Neural cell (in vitro differentiated cells): ENCODE results near the gene GALNT2. TPM values are rescaled to one million over a fixed set of nuclear protein-coding genes. Genes with fewer than 3 reads are reported as not detected.

ENCODE experiments used
- H2AFZ ChIP-seq: fragments of 200-600, 300-800 bp; sonication (generic), shearing (Covaris generic); 2 replicates; pipeline ENCODE4 v1.6.0; 2014; ENCODE audit warnings: low read depth, mild to moderate bottlenecking, antibody characterized with exemption, low read length, moderate library complexity
- H3F3A ChIP-seq: fragments of 200-600 bp; shearing (Covaris generic); 2 replicates; pipeline ENCODE4 v1.6.1; 2016; ENCODE audit warnings: mild to moderate bottlenecking, moderate library complexity, mixed read lengths, antibody characterized with exemption, low read length; ENCODE audit not compliant: insufficient read depth, poor library complexity, severe bottlenecking
- H3K27ac ChIP-seq: fragments of 200-600, 300-800 bp; sonication (generic), shearing (Covaris generic); 2 replicates; pipeline ENCODE4 v1.5.1; 2014; ENCODE audit warnings: mild to moderate bottlenecking, low read length, moderate library complexity
- H3K27me3 ChIP-seq: fragments of 300-800, 200-600 bp; sonication (generic), shearing (Covaris generic); 2 replicates; pipeline ENCODE4 v1.6.0; 2014; ENCODE audit warnings: mild to moderate bottlenecking, low read depth, low read length, moderate library complexity; ENCODE audit not compliant: insufficient read depth
- H3K36me3 ChIP-seq: fragments of 300-800, 200-600 bp; sonication (generic), shearing (Covaris generic); 2 replicates; pipeline ENCODE4 v1.5.1; 2014; ENCODE audit warnings: mild to moderate bottlenecking, antibody characterized with exemption, low read length, moderate library complexity; ENCODE audit not compliant: insufficient read depth
- H3K4me2 ChIP-seq: fragments of 300-800, 200-600 bp; sonication (generic), shearing (Covaris generic); 2 replicates; pipeline ENCODE4 v1.6.0; 2014; ENCODE audit warnings: mild to moderate bottlenecking, low read length
- H3K4me3 ChIP-seq: fragments of 300-800, 200-600 bp; sonication (generic), shearing (Covaris generic); 2 replicates; pipeline ENCODE4 v1.5.1; 2014; ENCODE audit warnings: mild to moderate bottlenecking, low read length, moderate library complexity
- H3K79me2 ChIP-seq: fragments of 200-600 bp; shearing (Covaris generic); replicated peaks from 2 replicates; pipeline ENCODE4 v1.6.0; 2014; ENCODE audit warnings: mild to moderate bottlenecking, low read length, moderate library complexity; ENCODE audit not compliant: insufficient read depth
- H3K9ac ChIP-seq: fragments of 300-800, 200-600 bp; sonication (generic), shearing (Covaris generic); 2 replicates; pipeline ENCODE4 v1.6.1; 2016; ENCODE audit warnings: mild to moderate bottlenecking, low read length, mixed read lengths
- H3K9me2 ChIP-seq: fragments of 200-600 bp; shearing (Covaris generic); 2 replicates; pipeline ENCODE4 v1.6.1; 2016; ENCODE audit warnings: mild to moderate bottlenecking, low read length, mixed read lengths; ENCODE audit not compliant: insufficient read depth
- H3K9me3 ChIP-seq: fragments of 200-600, 300-800 bp; sonication (generic), shearing (Covaris generic); 2 replicates; pipeline ENCODE4 v1.6.1; 2016; ENCODE audit warnings: mild to moderate bottlenecking, mixed run types, low read length, moderate library complexity, mixed read lengths
- H4K20me1 ChIP-seq: fragments of 200-600 bp; shearing (Covaris generic); 2 replicates; pipeline ENCODE4 v1.6.1; 2016; ENCODE audit warnings: mild to moderate bottlenecking, mixed run types; ENCODE audit not compliant: insufficient read depth
- EP300 ChIP-seq: fragments of 450-650 bp; conservative IDR thresholded peaks from 2 replicates; pipeline ENCODE4 v1.6.1; 2014; ENCODE audit warnings: antibody characterized with exemption, mild to moderate bottlenecking, moderate library complexity; ENCODE audit not compliant: poor library complexity, severe bottlenecking
- EZH2 ChIP-seq: fragments of 200-600, 300-800 bp; shearing (Covaris generic), sonication (generic); IDR thresholded peaks from 2 replicates; pipeline ENCODE4 v1.6.1; 2014; ENCODE audit warnings: antibody characterized with exemption, low read length, borderline replicate concordance, mild to moderate bottlenecking; ENCODE audit not compliant: insufficient read depth, poor library complexity, severe bottlenecking
- MXI1 ChIP-seq: fragments of 450-650 bp; conservative IDR thresholded peaks from 2 replicates; pipeline ENCODE4 v1.6.1; 2014; ENCODE audit warnings: antibody characterized with exemption, mild to moderate bottlenecking; ENCODE audit not compliant: poor library complexity, severe bottlenecking
- POLR2AphosphoS5 ChIP-seq: IDR thresholded peaks from 2 replicates; pipeline ENCODE4 v1.6.1; 2012
- RAD21 ChIP-seq: fragments of 450-650 bp; conservative IDR thresholded peaks from 2 replicates; pipeline ENCODE4 v1.6.1; 2014; ENCODE audit warnings: antibody characterized with exemption, mild to moderate bottlenecking, moderate library complexity
- SMC3 ChIP-seq: fragments of 450-650 bp; conservative IDR thresholded peaks from 2 replicates; pipeline ENCODE4 v1.6.1; 2014; ENCODE audit warnings: antibody characterized with exemption, mild to moderate bottlenecking, moderate library complexity; ENCODE audit not compliant: poor library complexity
- TAF1 ChIP-seq: IDR thresholded peaks from 2 replicates; pipeline ENCODE4 v1.6.1; 2012; ENCODE audit warnings: low read depth
- polyA plus RNA-seq: library from polyadenylated mRNA; depleted of rRNA; stranded (reverse); fragments of >200 nt; gene quantifications from 2 replicates; pipeline ENCODE4 v1.2.3, GENCODE V29; 2014
- TF ChIP-seq, protein P1 (sequence below): IDR thresholded peaks from 2 replicates; pipeline ENCODE4 v1.6.1; 2012; ENCODE audit warnings: borderline replicate concordance
- TF ChIP-seq, protein P2 (sequence below): fragments of 450-650 bp; IDR thresholded peaks from 2 replicates; pipeline ENCODE4 v1.5.1; 2014; ENCODE audit warnings: antibody characterized with exemption, mild to moderate bottlenecking, moderate library complexity; ENCODE audit not compliant: poor library complexity, severe bottlenecking

The GALNT2 gene
- polyA plus RNA-seq, 1 donor from 2014 or later = 38.8 TPM

DNA sequence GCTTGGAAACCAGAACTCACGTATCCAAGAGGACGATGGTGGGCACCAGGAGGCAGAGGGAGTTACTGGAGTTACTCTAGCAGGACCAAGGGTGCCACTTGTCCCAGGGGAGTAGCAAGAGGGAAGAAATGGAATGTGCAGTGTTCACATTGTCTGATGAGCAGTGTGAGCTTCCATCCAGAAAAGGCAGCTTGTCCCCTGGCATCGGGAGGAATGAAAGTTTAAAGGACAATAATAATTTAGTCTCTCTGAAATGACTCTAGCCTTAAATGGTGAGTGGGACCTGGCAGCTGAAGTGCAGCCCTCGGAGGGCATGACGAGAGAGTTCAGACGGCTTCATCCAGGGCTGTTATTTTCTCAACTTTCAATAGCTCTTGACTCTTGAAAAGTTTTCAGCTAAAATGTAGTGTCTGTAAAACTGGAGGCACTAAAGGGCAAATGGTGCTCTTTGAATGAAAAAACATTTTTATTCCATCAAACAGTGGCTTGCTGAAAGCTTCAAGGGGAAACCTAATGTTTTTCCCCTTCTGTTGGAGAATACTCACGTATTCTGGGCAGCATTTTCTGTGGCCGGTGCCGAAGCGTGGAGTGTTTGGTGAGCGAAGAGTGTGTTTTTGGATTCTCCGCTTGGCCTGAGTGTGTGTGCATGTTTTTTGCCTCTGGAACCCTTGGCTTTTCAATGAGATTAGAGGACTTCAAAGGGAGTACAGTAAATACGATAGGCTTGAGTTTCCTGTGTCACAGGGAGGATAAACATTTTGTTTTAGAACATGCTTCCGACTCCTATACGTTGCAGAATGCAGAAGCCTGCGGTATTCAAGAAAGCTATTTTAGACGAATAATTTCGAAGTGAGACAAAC, 157.3 kb downstream of the GALNT2 start:
- H3K36me3 ChIP-seq = no peaks in the 10 kb centered on the region
- no peak overlapping the region for H3K27ac ChIP-seq
- H3K4me3 ChIP-seq = no peak overlapping the region
- no peaks in the 10 kb centered on the region for H3F3A ChIP-seq
- H3K9me2 ChIP-seq = no peaks in the 10 kb centered on the region
- H2AFZ ChIP-seq = no peak overlapping the region
- no peaks in the 10 kb centered on the region for H4K20me1 ChIP-seq
- no peaks in the 10 kb centered on the region for H3K9me3 ChIP-seq
- no peak overlapping the region for H3K9ac ChIP-seq
- no peaks in the 10 kb centered on the region for H3K79me2 ChIP-seq
- no peaks in the 10 kb centered on the region for H3K27me3 ChIP-seq
- no peak overlapping the region for H3K4me2 ChIP-seq
- TF ChIP-seq, protein P1, sequence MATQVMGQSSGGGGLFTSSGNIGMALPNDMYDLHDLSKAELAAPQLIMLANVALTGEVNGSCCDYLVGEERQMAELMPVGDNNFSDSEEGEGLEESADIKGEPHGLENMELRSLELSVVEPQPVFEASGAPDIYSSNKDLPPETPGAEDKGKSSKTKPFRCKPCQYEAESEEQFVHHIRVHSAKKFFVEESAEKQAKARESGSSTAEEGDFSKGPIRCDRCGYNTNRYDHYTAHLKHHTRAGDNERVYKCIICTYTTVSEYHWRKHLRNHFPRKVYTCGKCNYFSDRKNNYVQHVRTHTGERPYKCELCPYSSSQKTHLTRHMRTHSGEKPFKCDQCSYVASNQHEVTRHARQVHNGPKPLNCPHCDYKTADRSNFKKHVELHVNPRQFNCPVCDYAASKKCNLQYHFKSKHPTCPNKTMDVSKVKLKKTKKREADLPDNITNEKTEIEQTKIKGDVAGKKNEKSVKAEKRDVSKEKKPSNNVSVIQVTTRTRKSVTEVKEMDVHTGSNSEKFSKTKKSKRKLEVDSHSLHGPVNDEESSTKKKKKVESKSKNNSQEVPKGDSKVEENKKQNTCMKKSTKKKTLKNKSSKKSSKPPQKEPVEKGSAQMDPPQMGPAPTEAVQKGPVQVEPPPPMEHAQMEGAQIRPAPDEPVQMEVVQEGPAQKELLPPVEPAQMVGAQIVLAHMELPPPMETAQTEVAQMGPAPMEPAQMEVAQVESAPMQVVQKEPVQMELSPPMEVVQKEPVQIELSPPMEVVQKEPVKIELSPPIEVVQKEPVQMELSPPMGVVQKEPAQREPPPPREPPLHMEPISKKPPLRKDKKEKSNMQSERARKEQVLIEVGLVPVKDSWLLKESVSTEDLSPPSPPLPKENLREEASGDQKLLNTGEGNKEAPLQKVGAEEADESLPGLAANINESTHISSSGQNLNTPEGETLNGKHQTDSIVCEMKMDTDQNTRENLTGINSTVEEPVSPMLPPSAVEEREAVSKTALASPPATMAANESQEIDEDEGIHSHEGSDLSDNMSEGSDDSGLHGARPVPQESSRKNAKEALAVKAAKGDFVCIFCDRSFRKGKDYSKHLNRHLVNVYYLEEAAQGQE = no peak
- TF ChIP-seq, protein P2, sequence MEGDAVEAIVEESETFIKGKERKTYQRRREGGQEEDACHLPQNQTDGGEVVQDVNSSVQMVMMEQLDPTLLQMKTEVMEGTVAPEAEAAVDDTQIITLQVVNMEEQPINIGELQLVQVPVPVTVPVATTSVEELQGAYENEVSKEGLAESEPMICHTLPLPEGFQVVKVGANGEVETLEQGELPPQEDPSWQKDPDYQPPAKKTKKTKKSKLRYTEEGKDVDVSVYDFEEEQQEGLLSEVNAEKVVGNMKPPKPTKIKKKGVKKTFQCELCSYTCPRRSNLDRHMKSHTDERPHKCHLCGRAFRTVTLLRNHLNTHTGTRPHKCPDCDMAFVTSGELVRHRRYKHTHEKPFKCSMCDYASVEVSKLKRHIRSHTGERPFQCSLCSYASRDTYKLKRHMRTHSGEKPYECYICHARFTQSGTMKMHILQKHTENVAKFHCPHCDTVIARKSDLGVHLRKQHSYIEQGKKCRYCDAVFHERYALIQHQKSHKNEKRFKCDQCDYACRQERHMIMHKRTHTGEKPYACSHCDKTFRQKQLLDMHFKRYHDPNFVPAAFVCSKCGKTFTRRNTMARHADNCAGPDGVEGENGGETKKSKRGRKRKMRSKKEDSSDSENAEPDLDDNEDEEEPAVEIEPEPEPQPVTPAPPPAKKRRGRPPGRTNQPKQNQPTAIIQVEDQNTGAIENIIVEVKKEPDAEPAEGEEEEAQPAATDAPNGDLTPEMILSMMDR = no peak
- TF ChIP-seq POLR2AphosphoS5 (no peak), RAD21 (no peak), EP300 (no peak), EZH2 (no peak), MXI1 (no peak), TAF1 (no peak), SMC3 (no peak)

- H3K27me3 ChIP-seq = no peaks in the 10 kb centered on the region
- H3K9me3 ChIP-seq = no peaks in the 10 kb centered on the region
- H3F3A ChIP-seq = no peaks in the 10 kb centered on the region
- no peaks in the 10 kb centered on the region for H3K36me3 ChIP-seq
- H3K79me2 ChIP-seq = no peaks in the 10 kb centered on the region
- H3K4me2 ChIP-seq = no peak overlapping the region
- TF ChIP-seq MXI1 = no peak
- H4K20me1 ChIP-seq = no peaks in the 10 kb centered on the region
- no peak overlapping the region for H3K27ac ChIP-seq
- no peak overlapping the region for H3K9ac ChIP-seq
- no peak overlapping the region for H2AFZ ChIP-seq
- H3K4me3 ChIP-seq = no peak overlapping the region
- no peaks in the 10 kb centered on the region for H3K9me2 ChIP-seq
Observed at GRCh38 chr1:230226007-230226800, 159.2 kb downstream of the GALNT2 start.
